Esophagus squamous epithelium (tissue), 4 donors: ENCODE results near the gene ENPP7.

Source experiments
- POLR2A ChIP-seq, 4 donors: fragments of 450-650 bp; IDR thresholded peaks; one replicate each; pipeline ENCODE4 v1.6.1; 2017; ENCODE audit warnings: antibody characterized with exemption in 4 of 4, mild to moderate bottlenecking in 4 of 4, moderate library complexity in 3 of 4
- TF ChIP-seq, protein P1 (sequence below), 6 experiments: fragments of 450-650 bp in 4 of 6; fragments of 200-600 bp in 2 of 6; sonication (generic) in 2 of 6; IDR thresholded peaks; one replicate each; pipeline ENCODE4 v1.5.1; 2016 to 2019; ENCODE audit warnings: antibody characterized with exemption in 6 of 6, mild to moderate bottlenecking in 4 of 6, moderate library complexity in 4 of 6

DNA sequence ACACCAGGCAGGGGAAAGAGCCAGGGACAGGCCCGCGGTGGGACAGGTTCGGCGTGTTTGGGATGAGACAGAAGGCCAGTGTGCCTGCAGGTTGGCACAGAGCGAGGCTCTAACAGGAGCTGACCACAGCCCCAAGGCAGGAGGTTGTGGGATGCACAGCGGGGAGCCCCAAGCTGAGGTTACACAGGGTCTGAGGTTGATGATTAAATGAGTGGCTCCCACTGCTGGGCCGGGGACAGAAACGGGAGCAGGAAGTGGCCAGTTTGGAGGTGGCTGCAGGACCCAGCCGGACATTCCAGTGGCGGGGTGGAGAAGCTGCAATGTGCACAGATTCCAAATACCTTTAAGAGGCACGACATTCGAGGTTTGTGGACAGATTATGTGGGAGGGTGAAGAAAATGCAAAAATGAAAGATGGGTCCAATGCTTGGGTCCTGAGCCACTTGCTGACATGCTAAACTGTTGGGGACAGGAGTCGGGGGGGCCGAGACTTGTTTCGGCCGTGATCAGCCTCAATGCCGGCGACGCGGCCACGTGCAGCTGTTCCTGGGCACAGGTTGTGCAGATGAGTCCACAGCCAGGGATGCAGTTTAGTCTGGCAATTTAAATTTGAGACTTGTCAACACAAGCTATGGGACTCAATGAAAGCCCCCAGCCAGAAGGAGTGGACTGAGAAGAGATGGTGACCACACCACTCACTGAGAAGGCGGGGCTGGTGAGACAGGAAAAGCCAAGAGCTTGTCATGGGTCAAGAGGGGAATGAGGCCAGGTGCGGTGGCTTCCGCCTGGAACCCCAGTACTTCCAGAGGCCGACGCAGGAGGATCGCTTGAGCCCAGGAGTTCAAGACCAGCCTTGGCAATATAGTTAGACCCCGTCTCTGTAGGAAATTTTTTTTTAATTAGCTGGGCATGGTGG is 8.7 kb downstream of the ENPP7 start:
- TF ChIP-seq, protein P1, sequence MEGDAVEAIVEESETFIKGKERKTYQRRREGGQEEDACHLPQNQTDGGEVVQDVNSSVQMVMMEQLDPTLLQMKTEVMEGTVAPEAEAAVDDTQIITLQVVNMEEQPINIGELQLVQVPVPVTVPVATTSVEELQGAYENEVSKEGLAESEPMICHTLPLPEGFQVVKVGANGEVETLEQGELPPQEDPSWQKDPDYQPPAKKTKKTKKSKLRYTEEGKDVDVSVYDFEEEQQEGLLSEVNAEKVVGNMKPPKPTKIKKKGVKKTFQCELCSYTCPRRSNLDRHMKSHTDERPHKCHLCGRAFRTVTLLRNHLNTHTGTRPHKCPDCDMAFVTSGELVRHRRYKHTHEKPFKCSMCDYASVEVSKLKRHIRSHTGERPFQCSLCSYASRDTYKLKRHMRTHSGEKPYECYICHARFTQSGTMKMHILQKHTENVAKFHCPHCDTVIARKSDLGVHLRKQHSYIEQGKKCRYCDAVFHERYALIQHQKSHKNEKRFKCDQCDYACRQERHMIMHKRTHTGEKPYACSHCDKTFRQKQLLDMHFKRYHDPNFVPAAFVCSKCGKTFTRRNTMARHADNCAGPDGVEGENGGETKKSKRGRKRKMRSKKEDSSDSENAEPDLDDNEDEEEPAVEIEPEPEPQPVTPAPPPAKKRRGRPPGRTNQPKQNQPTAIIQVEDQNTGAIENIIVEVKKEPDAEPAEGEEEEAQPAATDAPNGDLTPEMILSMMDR (IDR thresholded peaks at IDR 0.05): no peak
- TF ChIP-seq POLR2A (IDR thresholded peaks at IDR 0.05): no peak
